GM12864 (cell line): ENCODE data around the gene FBXO11.

Source experiments
- DNase-seq: peaks from one replicate; pipeline ENCODE4 v3.0.0-alpha.2; 2011; ENCODE audit warnings: low read depth
- H3K4me3 ChIP-seq: 2 replicates; pipeline ENCODE4 v1.5.1; 2011; ENCODE audit warnings: mild to moderate bottlenecking, low read depth, low read length, control low read depth
- CTCF ChIP-seq: IDR thresholded peaks from 2 replicates; pipeline ENCODE4 v1.5.1; 2011; ENCODE audit warnings: low read depth, mild to moderate bottlenecking, moderate library complexity, low read length, control low read depth, inconsistent platforms; ENCODE audit errors: missing control alignments

The FBXO11 gene

GRCh38 chr2:47906157-47907038 is at the start of gene FBXO11:
Gene FBXO11, minus strand, starts transcription at chr2:47906498. Its CDS starts 778 bp downstream, at chr2:47905720.
- TF ChIP-seq CTCF = peak; percentile 77
- peak within 1 kb of the TSS; percentile 67 for H3K4me3 ChIP-seq
- peak; percentile 96 for DNase-seq

GRCh38 chr2:47950340-47951301 is 44.3 kb upstream of the FBXO11 start:
- H3K4me3 ChIP-seq = no peak overlapping the region
- DNase-seq = no peak
- no peak for TF ChIP-seq CTCF

GRCh38 chr2:47946593-47946992 is 40.3 kb upstream of the FBXO11 start:
- no peak for DNase-seq
- no peak for TF ChIP-seq CTCF
- no peak overlapping the region for H3K4me3 ChIP-seq

- no peak overlapping the region for H3K4me3 ChIP-seq
- no peak for DNase-seq
- no peak for TF ChIP-seq CTCF
Observed at GRCh38 chr2:47945046-47945781, 38.9 kb upstream of the FBXO11 start.

- DNase-seq = no peak
- no peak overlapping the region for H3K4me3 ChIP-seq
- no peak for TF ChIP-seq CTCF
Observed at GRCh38 chr2:47941936-47942335, 35.6 kb upstream of the FBXO11 start.

GRCh38 chr2:47937677-47938076 is 31.4 kb upstream of the FBXO11 start:
- no peak for TF ChIP-seq CTCF
- H3K4me3 ChIP-seq = no peak overlapping the region
- DNase-seq = no peak
